ENCODE results near the gene ARHGEF4.

The ARHGEF4 gene

DNA sequence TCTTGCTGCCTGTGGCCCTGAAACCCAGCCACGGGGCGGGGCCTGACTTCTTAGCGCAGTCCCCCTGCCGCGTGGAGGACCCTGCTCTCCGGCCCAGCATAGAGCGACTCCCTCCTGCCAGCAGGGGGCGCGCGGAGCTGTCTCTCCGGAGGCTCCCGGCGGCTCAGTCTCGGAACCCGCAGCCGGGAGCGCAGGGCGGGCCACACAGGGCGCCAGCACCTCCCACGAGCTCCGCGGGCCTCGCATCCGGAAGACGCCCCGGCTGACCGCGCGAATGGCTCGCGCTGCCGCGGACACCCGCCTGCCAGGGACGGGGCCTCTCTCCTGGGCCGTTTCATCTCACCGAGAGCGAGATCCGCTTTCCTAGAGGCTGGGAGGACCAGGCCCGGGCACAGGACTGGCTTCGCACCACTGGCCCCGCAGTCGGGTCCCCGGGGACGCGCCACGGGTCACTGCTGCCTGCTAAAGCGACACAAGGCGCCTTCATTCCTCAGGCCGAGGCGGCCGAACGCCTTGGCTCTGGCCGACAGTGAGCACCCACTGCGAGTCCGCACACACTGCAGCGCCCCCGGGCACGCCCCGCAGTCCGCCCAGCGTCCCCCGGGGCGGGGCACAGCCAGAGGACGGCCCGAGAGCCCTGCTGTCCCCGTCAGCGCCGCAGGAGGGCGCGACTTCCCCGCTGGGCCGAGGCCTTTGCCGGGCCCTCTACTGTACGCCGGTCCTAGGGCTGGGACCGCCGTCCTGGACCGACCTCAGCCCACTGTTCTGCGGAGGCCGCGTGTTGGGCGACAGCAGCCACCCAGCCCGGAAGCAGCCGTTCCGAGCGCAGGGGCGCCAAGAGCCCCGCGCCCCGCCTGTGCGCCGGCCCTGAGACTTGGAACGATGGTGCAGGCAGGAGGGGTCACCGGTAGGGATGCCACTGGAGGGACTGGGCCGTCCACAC, 39.0 kb upstream of the ARHGEF4 start:
- peak; percentile 94 to 98 for DNase-seq
- peaks cover 7% of the 10 kb centered on the region for H3K27me3 ChIP-seq (ENCODE audit: insufficient read depth, low read length)
- H3K4me3 ChIP-seq (ENCODE audit: low read depth, low read length) = peak overlapping the region; percentile 91
- no peak overlapping the region for H3K23ac ChIP-seq (ENCODE audit: low read length)
- no peaks in the 10 kb centered on the region for H3K36me3 ChIP-seq (ENCODE audit: control insufficient read depth in 1 of 2, insufficient read depth in 2 of 2, low read length in 2 of 2)
- peak overlapping the region; percentile 92 for H4K8ac ChIP-seq (ENCODE audit: low read depth, low read length)
- no peak overlapping the region for H2AK5ac ChIP-seq (ENCODE audit: low read length)
- no peak overlapping the region for H3K4ac ChIP-seq (ENCODE audit: low read depth, low read length)
- H3K79me2 ChIP-seq (ENCODE audit: control insufficient read depth, insufficient read depth, low read length, poor library complexity) = no peaks in the 10 kb centered on the region
- peak overlapping the region; percentile 26 for H2BK120ac ChIP-seq (ENCODE audit: insufficient read depth, low read length, poor library complexity)
- H4K91ac ChIP-seq (ENCODE audit: low read depth, low read length) = peak overlapping the region; percentile 76
- H4K12ac ChIP-seq (ENCODE audit: low read depth, low read length) = peak overlapping the region; percentile 84
- H2BK12ac ChIP-seq (ENCODE audit: low read length) = no peak overlapping the region
- H3K79me1 ChIP-seq (ENCODE audit: low read length) = peaks cover 6% of the 10 kb centered on the region
- no CpG with 5 or more reads among the region's 96 CpGs for WGBS (ENCODE audit: extremely low coverage, insufficient coverage, insufficient read length)
- no peaks in the 10 kb centered on the region for H3K9me3 ChIP-seq (ENCODE audit: insufficient read depth, low read depth, low read length)
- H3K4me2 ChIP-seq (ENCODE audit: low read length) = peak overlapping the region; percentile 99
- peak overlapping the region; percentile 52 for H3K27ac ChIP-seq (ENCODE audit: low read depth, low read length)
- peak overlapping the region; percentile 98 for H2AFZ ChIP-seq (ENCODE audit: insufficient read depth, low read length, poor library complexity)
- H3K14ac ChIP-seq (ENCODE audit: low read length) = peak overlapping the region; percentile 75
- H3K9ac ChIP-seq (ENCODE audit: low read length) = peak overlapping the region; percentile 83
- peaks cover 5 to 6% of the 10 kb centered on the region in 2 experiments for H3K4me1 ChIP-seq (ENCODE audit: control insufficient read depth in 1 of 2, insufficient read depth in 2 of 2, low read length in 2 of 2)
- peak overlapping the region; percentile 50 for H3K18ac ChIP-seq (ENCODE audit: low read length)
- peak overlapping the region; percentile 18 for H2BK5ac ChIP-seq (ENCODE audit: low read depth, low read length, poor library complexity)

DNA sequence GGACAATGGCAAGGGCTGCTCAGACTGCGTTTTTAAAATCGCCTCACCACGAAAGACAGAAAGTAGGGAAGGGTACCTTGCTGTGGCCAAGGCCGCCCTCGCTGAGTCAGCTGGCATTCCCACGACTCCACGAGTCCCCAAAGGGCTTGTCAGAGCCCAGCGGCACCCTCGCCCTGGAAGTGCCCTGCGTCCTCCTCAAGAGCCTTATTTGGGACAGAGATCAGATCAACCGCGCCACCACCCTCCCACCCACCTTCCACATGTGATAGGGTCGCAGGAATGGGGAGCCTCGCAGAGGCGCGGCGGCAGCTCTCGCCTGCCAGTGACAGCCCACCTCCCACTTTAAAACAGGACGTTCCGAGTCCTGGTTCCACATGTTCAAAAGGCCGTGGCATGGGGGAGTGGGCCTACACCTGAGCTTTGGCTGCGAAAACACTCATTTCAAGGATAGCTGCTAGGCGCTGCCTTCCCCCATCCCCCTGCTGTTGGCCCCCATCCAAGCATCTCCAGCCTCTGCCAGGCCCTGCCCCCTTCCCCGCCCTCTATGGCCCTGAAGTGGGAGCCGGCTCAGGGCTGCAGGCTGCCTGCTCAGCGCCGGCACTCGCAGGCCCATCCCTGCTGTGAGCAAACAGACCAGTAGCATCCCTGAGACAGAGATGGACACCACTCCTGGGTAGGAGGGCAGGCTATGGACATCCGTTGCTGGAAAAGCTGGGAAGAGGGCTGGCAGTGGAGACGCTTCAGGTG, 38.1 kb upstream of the ARHGEF4 start:
- no peak for DNase-seq
- no peak overlapping the region for H3K9ac ChIP-seq (ENCODE audit: low read length)
- no peak overlapping the region for H3K18ac ChIP-seq (ENCODE audit: low read length)
- peak overlapping the region; percentile 76 for H2AFZ ChIP-seq (ENCODE audit: insufficient read depth, low read length, poor library complexity)
- H3K79me2 ChIP-seq (ENCODE audit: control insufficient read depth, insufficient read depth, low read length, poor library complexity) = no peaks in the 10 kb centered on the region
- no peak overlapping the region for H2BK120ac ChIP-seq (ENCODE audit: insufficient read depth, low read length, poor library complexity)
- peaks cover 6% of the 10 kb centered on the region for H3K79me1 ChIP-seq (ENCODE audit: low read length)
- no peaks in the 10 kb centered on the region for H3K36me3 ChIP-seq (ENCODE audit: control insufficient read depth in 1 of 2, insufficient read depth in 2 of 2, low read length in 2 of 2)
- no peak overlapping the region for H2BK12ac ChIP-seq (ENCODE audit: low read length)
- H3K4me3 ChIP-seq (ENCODE audit: low read depth, low read length) = peak overlapping the region; percentile 53
- no peak overlapping the region for H2BK5ac ChIP-seq (ENCODE audit: low read depth, low read length, poor library complexity)
- no CpG with 5 or more reads among the region's 30 CpGs for WGBS (ENCODE audit: extremely low coverage, insufficient coverage, insufficient read length)
- H3K4me1 ChIP-seq (ENCODE audit: control insufficient read depth in 1 of 2, insufficient read depth in 2 of 2, low read length in 2 of 2) = peaks cover 5 to 6% of the 10 kb centered on the region in 2 experiments
- no peak overlapping the region for H2AK5ac ChIP-seq (ENCODE audit: low read length)
- no peak overlapping the region for H3K4ac ChIP-seq (ENCODE audit: low read depth, low read length)
- peak overlapping the region; percentile 99 for H3K4me2 ChIP-seq (ENCODE audit: low read length)
- no peak overlapping the region for H4K91ac ChIP-seq (ENCODE audit: low read depth, low read length)
- H3K14ac ChIP-seq (ENCODE audit: low read length) = no peak overlapping the region
- no peak overlapping the region for H4K12ac ChIP-seq (ENCODE audit: low read depth, low read length)
- H4K8ac ChIP-seq (ENCODE audit: low read depth, low read length) = peak overlapping the region; percentile 54
- H3K27me3 ChIP-seq (ENCODE audit: insufficient read depth, low read length) = peaks cover 7% of the 10 kb centered on the region
- H3K27ac ChIP-seq (ENCODE audit: low read depth, low read length) = no peak overlapping the region
- H3K23ac ChIP-seq (ENCODE audit: low read length) = no peak overlapping the region
- H3K9me3 ChIP-seq (ENCODE audit: insufficient read depth, low read depth, low read length) = no peaks in the 10 kb centered on the region

DNA sequence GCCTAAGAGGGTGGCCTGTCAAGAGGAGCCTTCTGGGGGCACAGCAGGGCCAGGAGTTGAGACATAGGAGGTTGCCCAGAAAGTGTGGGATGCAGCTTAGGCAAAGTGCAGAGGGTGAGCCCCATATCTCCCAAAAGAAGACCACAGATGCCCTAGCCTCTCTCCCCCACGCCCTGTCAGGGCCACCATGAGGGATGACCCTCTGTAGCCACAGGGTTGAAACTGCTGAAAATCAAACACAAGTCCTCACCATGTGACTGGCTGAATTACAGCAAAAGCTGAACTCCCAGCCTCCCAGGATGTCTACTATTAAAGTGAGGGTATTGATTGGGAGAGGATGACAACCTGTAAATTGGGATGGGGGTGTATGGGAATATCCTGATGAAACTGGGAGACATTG, 37.4 kb upstream of the ARHGEF4 start:
- Histone ChIP-seq H3K4me1 (ENCODE audit: control insufficient read depth in 1 of 2, insufficient read depth in 2 of 2, low read length in 2 of 2) (peaks cover 5 to 6% of the 10 kb centered on the region in 2 experiments), H2BK120ac (ENCODE audit: insufficient read depth, low read length, poor library complexity) (no peak overlapping the region), H3K79me2 (ENCODE audit: control insufficient read depth, insufficient read depth, low read length, poor library complexity) (no peaks in the 10 kb centered on the region), H3K4me3 (ENCODE audit: low read depth, low read length) (no peak overlapping the region), H3K9me3 (ENCODE audit: insufficient read depth, low read depth, low read length) (no peaks in the 10 kb centered on the region), H4K8ac (ENCODE audit: low read depth, low read length) (no peak overlapping the region), H3K4ac (ENCODE audit: low read depth, low read length) (no peak overlapping the region), H3K18ac (ENCODE audit: low read length) (no peak overlapping the region), H2AFZ (ENCODE audit: insufficient read depth, low read length, poor library complexity) (no peak overlapping the region), H4K12ac (ENCODE audit: low read depth, low read length) (no peak overlapping the region), H3K4me2 (ENCODE audit: low read length) (no peak overlapping the region), H2BK5ac (ENCODE audit: low read depth, low read length, poor library complexity) (no peak overlapping the region), H3K14ac (ENCODE audit: low read length) (no peak overlapping the region), H3K9ac (ENCODE audit: low read length) (no peak overlapping the region), H2BK12ac (ENCODE audit: low read length) (no peak overlapping the region), H3K27me3 (ENCODE audit: insufficient read depth, low read length) (peaks cover 7% of the 10 kb centered on the region), H2AK5ac (ENCODE audit: low read length) (no peak overlapping the region), H3K36me3 (ENCODE audit: control insufficient read depth in 1 of 2, insufficient read depth in 2 of 2, low read length in 2 of 2) (no peaks in the 10 kb centered on the region), H3K23ac (ENCODE audit: low read length) (no peak overlapping the region), H3K27ac (ENCODE audit: low read depth, low read length) (no peak overlapping the region), H4K91ac (ENCODE audit: low read depth, low read length) (no peak overlapping the region), H3K79me1 (ENCODE audit: low read length) (peaks cover 6% of the 10 kb centered on the region)
- no CpG with 5 or more reads among the region's 1 CpG for WGBS (ENCODE audit: extremely low coverage, insufficient coverage, insufficient read length)
- DNase-seq = no peak

GRCh38 chr2:130805613-130806012, 31.1 kb upstream of the ARHGEF4 start:
- Histone ChIP-seq H3K9me3 (ENCODE audit: insufficient read depth, low read depth, low read length) (no peaks in the 10 kb centered on the region), H3K4me2 (ENCODE audit: low read length) (no peak overlapping the region), H3K14ac (ENCODE audit: low read length) (no peak overlapping the region), H4K8ac (ENCODE audit: low read depth, low read length) (no peak overlapping the region), H3K4ac (ENCODE audit: low read depth, low read length) (no peak overlapping the region), H2AFZ (ENCODE audit: insufficient read depth, low read length, poor library complexity) (no peak overlapping the region), H3K36me3 (ENCODE audit: control insufficient read depth in 1 of 2, insufficient read depth in 2 of 2, low read length in 2 of 2) (no peaks in the 10 kb centered on the region), H3K79me1 (ENCODE audit: low read length) (no peaks in the 10 kb centered on the region), H3K4me1 (ENCODE audit: control insufficient read depth in 1 of 2, insufficient read depth in 2 of 2, low read length in 2 of 2) (peaks cover 0 to 3% of the 10 kb centered on the region in 2 experiments), H2BK5ac (ENCODE audit: low read depth, low read length, poor library complexity) (no peak overlapping the region), H3K9ac (ENCODE audit: low read length) (no peak overlapping the region), H3K27ac (ENCODE audit: low read depth, low read length) (no peak overlapping the region), H4K91ac (ENCODE audit: low read depth, low read length) (no peak overlapping the region), H2AK5ac (ENCODE audit: low read length) (no peak overlapping the region), H3K18ac (ENCODE audit: low read length) (no peak overlapping the region), H3K79me2 (ENCODE audit: control insufficient read depth, insufficient read depth, low read length, poor library complexity) (no peaks in the 10 kb centered on the region), H3K4me3 (ENCODE audit: low read depth, low read length) (no peak overlapping the region), H3K23ac (ENCODE audit: low read length) (no peak overlapping the region), H2BK120ac (ENCODE audit: insufficient read depth, low read length, poor library complexity) (no peak overlapping the region), H4K12ac (ENCODE audit: low read depth, low read length) (no peak overlapping the region), H2BK12ac (ENCODE audit: low read length) (no peak overlapping the region), H3K27me3 (ENCODE audit: insufficient read depth, low read length) (no peaks in the 10 kb centered on the region)
- WGBS (ENCODE audit: extremely low coverage, insufficient coverage, insufficient read length) = no CpG with 5 or more reads among the region's 4 CpGs
- DNase-seq = no peak
